GM12873 (cell line): Measurements from ENCODE around the gene SPN.

Source experiments
- CTCF ChIP-seq: IDR thresholded peaks from 2 replicates; pipeline ENCODE4 v1.5.1; 2012; ENCODE audit warnings: low read depth, mild to moderate bottlenecking, moderate library complexity, low read length, control low read depth; ENCODE audit not compliant: insufficient read depth; ENCODE audit errors: missing control alignments

SPN gene

GRCh38 chr16:29673501-29673900 lies 10.5 kb downstream of the SPN start:
- TF ChIP-seq CTCF: no peak

- TF ChIP-seq CTCF: no peak
Measured at GRCh38 chr16:29674188-29674587, 11.1 kb downstream of the SPN start.

- no peak for TF ChIP-seq CTCF
Measured at GRCh38 chr16:29675811-29676643, 13.0 kb downstream of the SPN start.

- no peak for TF ChIP-seq CTCF
Measured at GRCh38 chr16:29676989-29677785, 14.1 kb downstream of the SPN start.

- no peak for TF ChIP-seq CTCF
Measured at GRCh38 chr16:29678691-29679267, 15.7 kb downstream of the SPN start, which contains the start of gene QPRT. QPRT (plus strand) TSS chr16:29679180; CDS start chr16:29679198, 18 bp downstream.

- TF ChIP-seq CTCF: no peak
Measured at GRCh38 chr16:29680180-29680598, 17.1 kb downstream of the SPN start.
